Motor neuron (in vitro differentiated cells): ENCODE data around the gene DLGAP3. TPM values are rescaled to one million over a fixed set of nuclear protein-coding genes. Genes with fewer than 3 reads are reported as not detected.

ENCODE experiments used
- ATAC-seq, 8 experiments: fragments of 200-7000 bp; cut with Tn5 transposase; replicated peaks in 6 of 8; 2 replicates each; pipeline ENCODE4 v1.8.0; 2021; ENCODE audit warnings: mild to moderate bottlenecking in 8 of 8, moderate library complexity in 8 of 8
- H3K27ac ChIP-seq, 2 donors: fragments of 250-450 bp; sonication (Bioruptor Pico); 2 replicates each; pipeline ENCODE4 v1.9.0; 2021; ENCODE audit warnings: antibody characterized with exemption in 2 of 2, mild to moderate bottlenecking in 2 of 2, moderate library complexity in 1 of 2
- H3K4me1 ChIP-seq, 2 donors: fragments of 250-450 bp; sonication (Bioruptor Pico); replicated peaks in 1 of 2; 2 replicates each; pipeline ENCODE4 v1.6.1; 2021; ENCODE audit warnings: antibody characterized with exemption in 2 of 2, mild to moderate bottlenecking in 2 of 2, moderate library complexity in 1 of 2
- H3K4me3 ChIP-seq, 5 donors: fragments of 250-450 bp; sonication (Bioruptor Pico); 2 replicates each; pipeline ENCODE4 v1.9.0; 2021; ENCODE audit warnings: antibody characterized with exemption in 5 of 5, mild to moderate bottlenecking in 5 of 5, moderate library complexity in 4 of 5
- WGBS, 10 experiments: fragments of 450-650 bp; shearing (Covaris generic); methylation state at CpG; one replicate each; pipeline ENCODE4 v1.0.0; 2022; 5-methylcytosine and 5-hydroxymethylcytosine counted together
- in situ Hi-C, 9 experiments: fragments of 400-800 bp; cut with MboI; loops; one replicate each; pipeline ENCODE4 v1.15.0; 2021; ENCODE audit warnings: low sequenced_read_pairs in 9 of 9, low pct_unique_long_range_greater_than_20kb in 2 of 9; ENCODE audit not compliant: unreplicated experiment in 9 of 9
- total RNA-seq, 8 experiments: library from RNA; unstranded; fragments of 300-600 nt; gene quantifications; 2 replicates each; pipeline versions ENCODE4 v1.2.3 to v1.2.4, GENCODE V29; 2022

Gene DLGAP3
- total RNA-seq, 8 experiments from 2014 or later = 0.21 to 8.2 (median 4.1) TPM

- 0 to 41% (median 20%) methylated on average over 1 to 5 of the region's 5 CpGs; no CpG with 5 or more reads in 3 of the 10 experiments for whole genome bisulfite sequencing, 10 experiments
- no peak overlapping the region for H3K4me3 ChIP-seq
- peaks cover 3 to 9% of the 10 kb centered on the region in 2 donors for H3K4me1 ChIP-seq
- in situ Hi-C loops = no loop called here
- ATAC-seq = no peak
- H3K27ac ChIP-seq = no peak overlapping the region
Observed at GRCh38 chr1:34926894-34927293, 2.6 kb downstream of the DLGAP3 start.

DNA sequence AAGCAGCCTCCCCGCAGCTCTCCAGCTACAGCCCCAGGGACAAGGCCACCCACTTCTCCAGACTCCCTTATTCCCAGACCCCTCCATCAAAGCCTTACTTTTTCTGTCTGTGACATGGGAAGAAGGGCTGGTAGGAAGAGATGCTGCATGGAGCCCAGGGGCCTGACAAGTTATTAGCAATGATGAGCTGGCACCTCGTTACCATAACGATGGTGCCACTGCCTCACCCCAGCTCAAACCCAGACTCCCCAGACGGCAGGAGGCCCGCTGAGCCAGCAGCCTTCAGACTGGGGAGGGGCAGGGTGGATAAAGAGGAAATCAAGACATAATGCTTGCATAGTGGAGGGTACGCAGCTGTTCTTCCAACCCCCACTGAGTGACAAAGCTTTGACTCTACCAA lies 3.3 kb downstream of the DLGAP3 start:
- no peak overlapping the region for H3K4me3 ChIP-seq
- in situ Hi-C loops = no loop called here
- ATAC-seq = no peak
- H3K27ac ChIP-seq = no peak overlapping the region
- H3K4me1 ChIP-seq = peaks cover 3 to 9% of the 10 kb centered on the region in 2 donors
- 17 to 75% (median 50%) methylated on average over 1 to 6 of the region's 6 CpGs; no CpG with 5 or more reads in 3 of the 10 experiments for WGBS, 10 experiments

GRCh38 chr1:34925730-34926129 lies 3.7 kb downstream of the DLGAP3 start:
- peaks cover 3 to 9% of the 10 kb centered on the region in 2 donors for H3K4me1 ChIP-seq
- no peak for ATAC-seq
- H3K27ac ChIP-seq = no peak overlapping the region
- H3K4me3 ChIP-seq = no peak overlapping the region
- in situ Hi-C loops = no loop called here
- WGBS, 10 experiments = 67 to 80% (median 68%) methylated on average over 1 to 2 of the region's 2 CpGs; no CpG with 5 or more reads in 6 of the 10 experiments

DNA sequence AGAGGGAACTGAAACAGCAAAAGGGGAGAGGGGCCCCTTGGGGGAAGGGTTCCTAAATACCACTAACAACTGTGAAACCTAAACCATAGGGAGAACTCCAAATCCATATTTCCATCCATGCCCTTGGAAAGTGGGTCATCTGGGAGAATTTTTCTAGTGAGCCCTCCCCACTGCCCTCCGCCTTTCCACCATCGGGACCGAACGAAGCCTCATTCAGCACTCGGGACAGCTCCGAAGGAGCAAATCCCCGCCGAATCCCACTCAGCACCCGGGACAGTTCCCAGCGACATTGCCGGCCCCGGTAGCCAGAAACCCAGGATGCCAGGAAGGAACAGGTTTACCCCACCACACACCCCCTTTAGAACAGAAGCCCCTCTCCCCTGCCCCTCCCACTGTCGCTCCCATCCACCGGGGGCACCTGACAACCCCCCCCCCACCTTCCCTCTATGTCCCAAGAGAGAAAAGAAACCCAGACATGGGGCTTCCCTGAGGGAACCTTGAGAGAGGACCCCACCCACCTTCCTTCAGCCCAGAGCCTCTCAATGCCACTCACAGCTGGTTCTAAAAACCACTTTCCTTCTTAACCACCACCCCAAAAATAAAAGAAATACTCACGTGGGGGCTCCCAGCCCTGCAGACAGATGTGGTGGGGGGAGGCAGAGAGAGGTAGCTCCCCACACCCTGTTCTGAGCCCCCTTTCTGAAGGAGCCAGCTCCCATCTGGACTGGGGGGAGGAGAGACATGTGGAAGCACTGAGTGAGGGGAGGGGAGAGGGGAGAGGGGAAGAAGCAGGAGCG lies 4.5 kb downstream of the DLGAP3 start:
- ATAC-seq = peak in 3 of 8 experiments; percentile 62 to 69 (median 65)
- Histone ChIP-seq H3K4me3 (no peak overlapping the region), H3K27ac (no peak overlapping the region), H3K4me1 (peaks cover 3 to 9% of the 10 kb centered on the region in 2 donors)
- in situ Hi-C loops = no loop called here
- WGBS, 10 experiments = 4 to 83% (median 8%) methylated on average over 1 to 9 of the region's 16 CpGs; no CpG with 5 or more reads in 5 of the 10 experiments

DNA sequence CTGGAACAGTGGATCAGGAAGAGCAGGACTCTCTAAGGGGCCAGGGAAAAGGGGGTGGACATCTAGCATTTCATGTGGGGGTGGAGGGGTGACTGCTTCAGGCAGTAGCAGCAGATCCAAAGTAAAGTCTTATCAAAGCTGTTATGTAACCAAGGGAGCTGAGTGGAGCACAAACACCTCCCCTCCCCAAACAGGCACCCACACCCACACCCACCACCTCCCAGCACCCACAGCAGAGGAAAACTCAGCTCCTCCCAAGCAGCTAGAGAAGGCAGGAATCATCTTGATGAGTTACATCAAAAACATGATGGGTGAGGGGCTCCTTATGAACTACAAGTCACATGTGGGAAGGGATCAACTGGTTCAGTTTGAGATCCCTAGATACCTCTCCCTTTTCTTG lies 6.0 kb downstream of the DLGAP3 start:
- H3K4me3 ChIP-seq = no peak overlapping the region
- H3K4me1 ChIP-seq = peaks cover 14 to 15% of the 10 kb centered on the region in 2 donors
- in situ Hi-C loops = no loop called here
- H3K27ac ChIP-seq = no peak overlapping the region
- no peak for ATAC-seq

- Histone ChIP-seq H3K4me3 (no peak overlapping the region), H3K4me1 (peaks cover 16 to 18% of the 10 kb centered on the region in 2 donors), H3K27ac (no peak overlapping the region)
- in situ Hi-C loops = no loop called here
- peak in 5 of 8 experiments; percentile 87 to 90 (median 89) for ATAC-seq
- WGBS, 10 experiments = 0 to 50% (median 6%) methylated on average over 1 to 6 of the region's 14 CpGs; no CpG with 5 or more reads in 2 of the 10 experiments
Observed at GRCh38 chr1:34918977-34919561, 10.4 kb downstream of the DLGAP3 start.

DNA sequence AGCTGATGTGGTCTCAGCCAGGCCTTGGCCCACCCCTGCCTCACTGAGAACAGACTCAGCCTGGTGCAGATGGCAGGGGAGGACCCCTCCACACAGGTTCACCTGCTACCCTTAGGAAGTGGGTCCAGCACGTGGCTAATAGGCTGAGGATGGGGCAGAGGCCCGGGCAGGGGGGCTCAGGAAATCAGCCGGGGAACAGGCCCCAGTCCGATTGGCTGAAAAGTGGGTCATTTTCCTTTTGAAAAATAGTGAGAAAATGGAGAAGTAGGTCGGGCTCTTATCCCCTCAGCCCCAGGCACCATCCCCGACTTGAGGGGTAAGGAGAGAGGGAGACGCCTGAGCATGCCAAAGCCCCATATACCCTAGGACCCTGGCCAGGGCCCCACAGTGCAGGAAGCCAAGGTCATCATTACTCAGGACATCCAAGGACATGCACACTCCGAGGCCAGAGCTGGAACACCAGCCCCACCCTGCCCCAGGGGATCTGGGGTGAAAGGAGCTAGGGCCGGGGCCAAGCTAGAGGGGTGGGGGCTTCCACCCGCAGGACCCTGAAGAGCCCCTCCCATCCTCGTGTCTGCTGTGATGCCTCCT lies 11.0 kb downstream of the DLGAP3 start:
- peak in 5 of 8 experiments; percentile 71 to 81 (median 77) for ATAC-seq
- Histone ChIP-seq H3K4me1 (peaks cover 16 to 18% of the 10 kb centered on the region in 2 donors), H3K27ac (peak overlapping the region in 1 of 2 donors; percentile 8), H3K4me3 (no peak overlapping the region)
- 0 to 60% (median 21%) methylated on average over 3 to 5 of the region's 11 CpGs; no CpG with 5 or more reads in 6 of the 10 experiments for WGBS, 10 experiments
- in situ Hi-C loops = no loop called here

- no peak overlapping the region for H3K4me3 ChIP-seq
- H3K4me1 ChIP-seq = peaks cover 16 to 18% of the 10 kb centered on the region in 2 donors
- in situ Hi-C loops = no loop called here
- no peak overlapping the region for H3K27ac ChIP-seq
- 20 to 100% (median 83%) methylated on average over 2 to 6 of the region's 6 CpGs; no CpG with 5 or more reads in 1 of the 10 experiments for WGBS, 10 experiments
- no peak for ATAC-seq
Observed at GRCh38 chr1:34917017-34917416, 12.4 kb downstream of the DLGAP3 start.

GRCh38 chr1:34916104-34916503 lies 13.3 kb downstream of the DLGAP3 start:
- ATAC-seq = no peak
- Histone ChIP-seq H3K4me1 (peaks cover 16 to 18% of the 10 kb centered on the region in 2 donors), H3K27ac (no peak overlapping the region), H3K4me3 (no peak overlapping the region)
- in situ Hi-C loops = no loop called here
- 13 to 100% (median 79%) methylated on average over 1 to 4 of the region's 4 CpGs; no CpG with 5 or more reads in 3 of the 10 experiments for WGBS, 10 experiments

DNA sequence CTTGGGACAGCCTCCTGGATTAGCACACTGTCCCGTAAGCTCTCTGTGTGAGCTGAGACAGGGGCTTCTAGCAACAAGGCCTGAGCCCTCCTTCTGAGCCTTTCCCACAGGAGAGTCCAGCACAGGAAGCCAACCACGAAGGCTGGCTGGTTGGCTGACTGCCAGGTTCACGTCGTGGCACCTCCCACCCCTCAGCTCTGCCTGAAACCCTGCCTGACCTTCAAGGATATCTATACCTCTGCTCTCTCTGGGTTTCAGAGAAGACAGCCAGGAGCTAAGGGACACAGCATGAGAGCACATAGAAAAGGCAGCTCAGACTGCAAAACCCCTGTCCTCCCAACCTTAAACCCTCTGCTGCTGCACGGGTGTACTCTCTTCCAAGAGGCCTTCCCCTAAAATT lies 13.9 kb downstream of the DLGAP3 start:
- Histone ChIP-seq H3K4me3 (no peak overlapping the region), H3K4me1 (peaks cover 16 to 18% of the 10 kb centered on the region in 2 donors), H3K27ac (no peak overlapping the region)
- no peak for ATAC-seq
- 22 to 76% (median 37%) methylated on average over 1 to 5 of the region's 5 CpGs; no CpG with 5 or more reads in 5 of the 10 experiments for WGBS, 10 experiments
- in situ Hi-C loops = no loop called here

DNA sequence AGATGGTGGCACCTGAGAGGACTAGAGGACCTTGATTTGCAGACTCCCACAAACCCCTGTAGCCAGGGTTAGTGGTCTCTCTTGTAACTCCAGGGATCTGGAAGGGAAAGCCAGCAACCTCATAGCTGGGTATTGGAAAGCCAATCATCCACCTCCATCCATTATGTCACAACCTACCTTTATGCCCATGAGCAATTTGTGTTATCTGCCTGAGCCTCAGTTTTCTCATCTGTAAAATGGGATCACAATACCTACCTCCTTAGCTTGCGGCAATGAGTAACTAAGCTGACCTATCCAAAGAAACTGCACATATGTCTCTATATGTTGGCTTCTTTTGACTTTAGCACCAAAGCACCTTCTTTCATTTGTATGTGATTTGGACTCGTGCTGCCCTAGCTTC lies 14.5 kb downstream of the DLGAP3 start:
- no peak overlapping the region for H3K27ac ChIP-seq

DNA sequence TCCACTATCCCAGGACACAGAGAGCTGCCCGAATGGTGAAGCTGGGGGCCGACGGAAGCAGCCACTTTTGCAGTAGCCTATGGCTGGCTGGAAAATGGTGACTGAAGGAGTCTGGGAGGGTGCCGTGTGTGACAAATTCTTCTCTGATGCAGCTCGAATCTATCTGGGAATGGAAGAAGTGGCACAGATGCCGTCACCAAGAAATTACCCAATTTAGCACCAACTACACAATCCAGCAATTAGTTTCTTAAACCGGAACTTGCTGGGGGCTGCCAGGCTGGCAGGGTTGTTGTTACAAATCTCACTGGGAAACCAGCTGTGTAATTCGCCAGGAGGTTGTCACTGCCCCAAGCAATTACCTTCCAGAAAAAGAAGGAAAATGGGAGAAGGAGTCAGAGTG lies 18.0 kb downstream of the DLGAP3 start:
- WGBS, 10 experiments = 17 to 100% (median 76%) methylated on average over 1 to 8 of the region's 8 CpGs; no CpG with 5 or more reads in 2 of the 10 experiments
- in situ Hi-C loops = no loop called here
- Histone ChIP-seq H3K4me1 (peaks cover 1 to 2% of the 10 kb centered on the region in 2 donors), H3K4me3 (no peak overlapping the region), H3K27ac (no peak overlapping the region)
- no peak for ATAC-seq

More for the DNA sequence above, 14.5 kb downstream of the DLGAP3 start:
- H3K4me3 ChIP-seq = no peak overlapping the region
- 0 to 94% (median 82%) methylated on average over 1 to 2 of the region's 2 CpGs; no CpG with 5 or more reads in 2 of the 10 experiments for WGBS, 10 experiments
- H3K4me1 ChIP-seq = peaks cover 16 to 18% of the 10 kb centered on the region in 2 donors
- in situ Hi-C loops = no loop called here
- ATAC-seq = no peak

DNA sequence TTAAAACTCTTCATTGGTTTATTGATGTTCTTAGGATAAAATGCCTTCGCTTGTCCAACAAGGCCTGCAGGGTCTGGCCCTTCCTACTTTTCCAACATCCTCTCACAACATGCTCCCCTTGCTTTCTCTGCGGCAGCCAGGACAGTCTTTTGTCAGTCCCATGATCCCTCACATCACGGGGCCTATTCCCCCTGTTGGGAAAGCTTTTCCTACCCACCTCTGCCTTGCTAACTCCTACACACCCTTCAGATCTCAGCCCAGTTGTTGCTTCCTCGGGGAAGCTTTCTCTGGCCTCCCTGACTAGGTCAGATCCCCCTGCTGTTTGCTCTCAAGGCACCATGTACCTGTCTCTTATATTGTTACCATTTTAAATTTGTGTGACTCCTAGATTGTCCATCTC lies 19.0 kb downstream of the DLGAP3 start:
- ATAC-seq = no peak
- WGBS, 10 experiments = 29 to 70% (median 53%) methylated on average over 1 to 4 of the region's 4 CpGs; no CpG with 5 or more reads in 3 of the 10 experiments
- Histone ChIP-seq H3K4me1 (peaks cover 6 to 7% of the 10 kb centered on the region in 2 donors), H3K27ac (no peak overlapping the region), H3K4me3 (no peak overlapping the region)
- in situ Hi-C loops = no loop called here
